Measurements from ENCODE around the gene PCDHA4. TPM values are rescaled to one million over a fixed set of nuclear protein-coding genes. Genes with fewer than 3 reads are reported as not detected.
"Not testable (repeated sequence)": the region's sequence is repeated elsewhere in the genome, so short reads cannot be mapped to it uniquely, and the experiment has no call there.

The PCDHA4 gene
- total and polyA plus RNA-seq, 7 donors = 0.38 to 1.2 (median 1.1) TPM; not detected in 2

GRCh38 chr5:140842798-140843733, 36.2 kb downstream of the PCDHA4 start:
- Histone ChIP-seq H3K9me3 (peaks cover 5 to 23% (median 11%) of the 10 kb centered on the region in 4 donors), H3K4me1 (no peaks in the 10 kb centered on the region), H3K27me3 (peaks cover 0 to 59% (median 2%) of the 10 kb centered on the region in 3 donors), H3K4me3 (no peak overlapping the region), H3K27ac (no peak overlapping the region), H3K36me3 (no peaks in the 10 kb centered on the region)
- 58 to 79% methylated on average over 87 of the region's 87 CpGs for WGBS, 2 donors
- TF ChIP-seq CTCF (IDR thresholded peaks at IDR 0.05) (no peak), POLR2A (IDR thresholded peaks at IDR 0.05) (no peak), POLR2AphosphoS5 (IDR thresholded peaks at IDR 0.05) (no peak), EP300 (IDR thresholded peaks at IDR 0.05) (no peak)
- intact Hi-C loops (cut with DNase I) = no loop called here
- DNase-seq = no peak

DNA sequence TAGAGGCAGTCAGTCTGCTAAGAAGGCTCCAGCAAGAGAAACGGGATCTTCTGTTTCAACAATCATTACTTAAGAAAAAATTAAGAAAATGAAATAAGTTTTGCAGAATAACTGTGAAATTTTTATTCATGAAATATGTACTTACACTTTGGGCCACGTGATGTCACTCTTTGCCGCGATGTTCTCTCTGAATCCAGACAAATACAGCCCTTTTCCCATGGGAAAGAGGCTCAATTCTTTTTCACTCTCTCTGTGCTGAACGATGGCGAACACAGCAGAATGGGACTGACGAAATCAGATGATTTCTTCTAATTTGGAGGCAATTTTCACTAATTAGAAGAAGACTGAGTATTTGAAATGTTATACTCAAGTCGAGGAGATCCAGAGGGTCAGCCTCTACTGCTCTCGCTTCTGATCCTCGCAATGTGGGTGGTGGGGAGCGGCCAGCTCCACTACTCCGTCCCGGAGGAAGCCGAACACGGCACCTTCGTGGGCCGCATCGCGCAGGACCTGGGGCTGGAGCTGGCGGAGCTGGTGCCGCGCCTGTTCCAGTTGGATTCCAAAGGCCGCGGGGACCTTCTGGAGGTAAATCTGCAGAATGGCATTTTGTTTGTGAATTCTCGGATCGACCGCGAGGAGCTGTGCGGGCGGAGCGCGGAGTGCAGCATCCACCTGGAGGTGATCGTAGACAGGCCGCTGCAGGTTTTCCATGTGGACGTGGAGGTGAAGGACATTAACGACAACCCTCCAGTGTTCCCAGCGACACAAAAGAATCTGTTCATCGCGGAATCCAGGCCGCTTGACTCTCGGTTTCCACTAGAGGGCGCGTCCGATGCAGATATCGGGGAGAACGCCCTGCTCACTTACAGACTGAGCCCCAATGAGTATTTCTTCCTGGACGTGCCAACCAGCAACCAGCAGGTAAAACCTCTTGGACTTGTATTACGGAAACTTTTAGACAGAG, 41.6 kb downstream of the PCDHA4 start, which contains the start of gene PCDHA9:
PCDHA9 (plus strand) TSS at position 244 of the 964 bp plus-strand sequence; CDS start at position 358, 114 bp downstream.
- peak within 1 kb of the TSS in 1 of 4 donors; percentile 8 for H3K4me3 ChIP-seq
- WGBS, 2 donors = 28 to 54% methylated on average over 46 of the region's 48 CpGs
- H3K27ac ChIP-seq; H3K4me1 ChIP-seq; DNase-seq; H3K36me3 ChIP-seq; intact Hi-C loops (cut with DNase I): not testable (repeated sequence)
- peaks cover 0 to 65% (median 7%) of the 10 kb centered on the region in 3 donors for H3K27me3 ChIP-seq
- peaks cover 0 to 18% (median 8%) of the 10 kb centered on the region in 4 donors for H3K9me3 ChIP-seq

GRCh38 chr5:140849831-140850634, 43.2 kb downstream of the PCDHA4 start:
- DNase-seq; H3K36me3 ChIP-seq; intact Hi-C loops (cut with DNase I); H3K4me3 ChIP-seq; H3K4me1 ChIP-seq; H3K27ac ChIP-seq: not testable (repeated sequence)
- Histone ChIP-seq H3K27me3 (peaks cover 0 to 70% (median 7%) of the 10 kb centered on the region in 3 donors), H3K9me3 (peaks cover 0 to 19% (median 8%) of the 10 kb centered on the region in 4 donors)
- 58 to 80% methylated on average over 101 of the region's 101 CpGs for WGBS, 2 donors

- no peaks in the 10 kb centered on the region for H3K36me3 ChIP-seq
- no peak for DNase-seq
- peak within 1 kb of the TSS in 3 of 4 donors; percentile 8 to 27 (median 21) for H3K4me3 ChIP-seq
- intact Hi-C loops (cut with DNase I) = loop anchor here (5.0 kb wide), 1 partner anchor 186 kb away; no protein-coding TSS in a partner anchor
- peaks cover 3 to 21% (median 15%) of the 10 kb centered on the region in 4 donors for H3K9me3 ChIP-seq
- 33 to 60% methylated on average over 44 of the region's 44 CpGs for WGBS, 2 donors
- H3K4me1 ChIP-seq = no peaks in the 10 kb centered on the region
- H3K27ac ChIP-seq = no peak within 1 kb of the TSS
- H3K27me3 ChIP-seq = peaks cover 0 to 65% (median 0%) of the 10 kb centered on the region in 3 donors
- TF ChIP-seq CTCF (IDR thresholded peaks at IDR 0.05) = no peak
Measured at GRCh38 chr5:140855772-140856674, 49.2 kb downstream of the PCDHA4 start, which contains the start of gene PCDHA10. Gene PCDHA10 (plus strand): TSS chr5:140855897. CDS start chr5:140856049, 152 bp downstream.
